Measurements from ENCODE around the gene DISC1.
A peak's percentile ranks its signal among the peaks of the same experiment; 100 is the strongest.
"Not testable (repeated sequence)": the region's sequence is repeated elsewhere in the genome, so short reads cannot be mapped to it uniquely, and the experiment has no call there.

Gene DISC1

GRCh38 chr1:231903586-231904081, 277.0 kb downstream of the DISC1 start:
- DNase-seq, result no peak

GRCh38 chr1:231907310-231907709, 280.7 kb downstream of the DISC1 start:
- not testable (repeated sequence) for DNase-seq

GRCh38 chr1:231913493-231913892, 286.9 kb downstream of the DISC1 start:
- DNase-seq, result no peak

- DNase-seq, result no peak
Observed at GRCh38 chr1:231918239-231919015, 291.8 kb downstream of the DISC1 start.

- DNase-seq, result no peak
Observed at GRCh38 chr1:231919239-231919885, 292.8 kb downstream of the DISC1 start.

GRCh38 chr1:231919886-231920285, 293.3 kb downstream of the DISC1 start:
- no peak for DNase-seq

GRCh38 chr1:231921646-231922345, 295.2 kb downstream of the DISC1 start:
- DNase-seq, result no peak

GRCh38 chr1:231923491-231924041, 297.0 kb downstream of the DISC1 start:
- DNase-seq, result no peak

GRCh38 chr1:231924180-231924579, 297.6 kb downstream of the DISC1 start:
- DNase-seq, result no peak

- no peak for DNase-seq
Observed at GRCh38 chr1:231925864-231926263, 299.3 kb downstream of the DISC1 start.

- no peak for DNase-seq
Observed at GRCh38 chr1:231926340-231926739, 299.8 kb downstream of the DISC1 start.

GRCh38 chr1:231926933-231927332, 300.3 kb downstream of the DISC1 start:
- DNase-seq, result no peak

- DNase-seq, result no peak
Observed at GRCh38 chr1:231927431-231927830, 300.8 kb downstream of the DISC1 start.

GRCh38 chr1:231929311-231929710, 302.7 kb downstream of the DISC1 start:
- DNase-seq, result peak; percentile 42

- no peak for DNase-seq
Observed at GRCh38 chr1:231930257-231930947, 303.8 kb downstream of the DISC1 start.

GRCh38 chr1:231931146-231931545, 304.6 kb downstream of the DISC1 start:
- no peak for DNase-seq

- DNase-seq, result no peak
Observed at GRCh38 chr1:231931846-231932454, 305.4 kb downstream of the DISC1 start.

- DNase-seq, result no peak
Observed at GRCh38 chr1:231933711-231934626, 307.4 kb downstream of the DISC1 start.

- peak; percentile 58 for DNase-seq
Observed at GRCh38 chr1:231934797-231935196, 308.2 kb downstream of the DISC1 start.

GRCh38 chr1:231935856-231936255, 309.3 kb downstream of the DISC1 start:
- no peak for DNase-seq
